Raji (cell line): ENCODE results near the gene C1orf226.

Experiments used
- POLR2A ChIP-seq: IDR thresholded peaks from 2 replicates; pipeline ENCODE4 v1.6.1; 2011; ENCODE audit warnings: low read depth, low read length, control low read depth; ENCODE audit not compliant: insufficient read depth

The C1orf226 gene

GRCh38 chr1:162406811-162407210, 25.3 kb downstream of the C1orf226 start:
- no peak for TF ChIP-seq POLR2A

DNA sequence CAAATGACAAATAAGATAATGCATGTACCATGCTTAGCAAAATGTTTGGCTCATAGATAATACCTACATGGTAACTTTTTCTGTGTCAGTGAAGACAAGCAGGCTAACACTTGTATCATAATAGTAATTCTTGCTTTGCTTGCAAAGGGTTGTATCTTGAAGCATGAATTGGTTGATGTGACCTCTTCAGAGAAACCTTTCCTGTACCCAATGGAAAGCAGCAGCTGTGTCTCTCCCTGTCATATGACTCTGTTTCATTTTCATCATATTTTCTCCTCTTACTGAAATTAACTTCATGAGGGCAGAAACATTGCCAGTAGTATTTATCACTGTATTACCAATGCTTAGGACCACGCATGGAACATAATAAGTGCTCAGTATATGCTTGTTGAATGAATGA, 26.0 kb downstream of the C1orf226 start:
- no peak for TF ChIP-seq POLR2A

DNA sequence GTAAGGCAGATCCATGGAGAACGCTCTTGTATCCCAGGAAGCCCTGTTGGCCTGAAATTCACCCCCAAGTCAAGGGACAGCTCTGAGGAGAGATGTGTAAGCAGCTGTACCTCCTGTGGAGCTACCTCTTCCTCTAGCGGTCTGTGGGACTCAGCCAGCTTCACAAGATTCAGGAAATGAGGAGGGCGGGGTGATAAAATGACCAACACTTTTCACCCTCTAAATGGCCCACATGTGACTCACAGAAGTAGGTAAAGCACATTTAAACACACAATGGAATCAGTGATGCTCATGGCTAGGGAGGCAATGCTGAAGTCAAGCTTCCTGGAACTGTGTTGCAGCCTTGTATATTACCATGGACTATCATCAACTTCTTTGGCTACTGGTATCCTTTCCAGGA, 30.5 kb downstream of the C1orf226 start, which contains the start of gene SH2D1B:
Gene SH2D1B, minus strand, starts transcription at position 135 of the 400 bp plus-strand sequence. Its CDS starts 120 bp downstream, at position 15.
- TF ChIP-seq POLR2A, result no peak

GRCh38 chr1:162416215-162416614, 34.7 kb downstream of the C1orf226 start:
- TF ChIP-seq POLR2A, result no peak

DNA sequence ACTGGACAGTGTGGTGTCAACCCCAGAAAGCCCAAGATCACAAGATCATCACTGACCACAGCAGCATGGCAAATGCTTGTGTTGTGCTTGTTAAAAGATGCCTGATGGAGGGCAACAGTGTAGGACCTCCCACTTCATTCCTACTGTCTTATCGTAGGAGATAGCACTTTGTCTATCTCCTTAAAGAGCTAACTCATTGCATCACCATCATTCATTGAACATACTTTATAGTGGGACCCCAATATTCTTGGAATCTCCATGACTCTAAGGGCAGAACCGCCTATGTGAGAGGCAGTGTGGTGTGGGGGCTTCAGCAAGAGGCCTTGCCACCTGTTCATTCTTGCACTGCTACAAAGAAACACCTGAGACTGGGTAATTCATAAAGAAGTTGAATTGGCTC, 35.4 kb downstream of the C1orf226 start:
- TF ChIP-seq POLR2A, result no peak

DNA sequence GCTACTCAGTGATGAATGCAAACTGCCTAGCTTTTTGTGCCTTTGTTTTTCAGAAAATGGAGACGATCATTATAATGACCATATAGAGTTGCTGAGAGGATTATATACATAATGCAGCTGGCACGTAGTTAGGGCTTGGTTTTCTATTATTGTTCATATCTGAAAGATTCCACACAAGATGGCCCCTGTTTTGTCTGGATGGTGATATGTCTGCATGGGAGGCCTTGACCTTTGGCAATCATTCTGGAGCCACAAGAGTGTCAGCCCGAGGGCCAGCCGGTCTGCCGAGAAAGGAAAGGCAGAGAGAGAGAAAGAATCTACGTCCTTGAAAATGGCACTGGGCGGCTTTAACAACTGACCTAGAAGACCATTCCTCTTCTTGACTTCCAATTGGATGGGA, 36.1 kb downstream of the C1orf226 start:
- no peak for TF ChIP-seq POLR2A

DNA sequence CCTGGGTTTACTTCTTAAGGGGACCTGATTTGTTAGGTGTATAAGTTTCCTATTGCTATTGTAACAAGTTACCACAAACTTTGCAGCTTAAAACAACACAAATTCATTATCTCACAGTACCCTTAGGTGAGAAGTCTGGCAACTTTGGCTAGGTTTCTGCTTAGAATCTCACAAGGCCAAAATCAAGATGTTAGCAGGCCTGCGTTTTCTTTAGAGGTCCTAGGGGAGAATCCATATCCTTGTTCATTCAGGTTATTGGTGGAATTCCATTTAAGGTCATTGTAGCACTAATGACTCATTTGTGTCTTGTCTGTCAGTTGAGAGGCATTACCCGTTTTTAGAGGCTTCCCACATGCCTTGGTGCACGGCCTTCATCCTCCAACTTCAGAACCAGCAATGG, 38.6 kb downstream of the C1orf226 start:
- TF ChIP-seq POLR2A, result no peak

DNA sequence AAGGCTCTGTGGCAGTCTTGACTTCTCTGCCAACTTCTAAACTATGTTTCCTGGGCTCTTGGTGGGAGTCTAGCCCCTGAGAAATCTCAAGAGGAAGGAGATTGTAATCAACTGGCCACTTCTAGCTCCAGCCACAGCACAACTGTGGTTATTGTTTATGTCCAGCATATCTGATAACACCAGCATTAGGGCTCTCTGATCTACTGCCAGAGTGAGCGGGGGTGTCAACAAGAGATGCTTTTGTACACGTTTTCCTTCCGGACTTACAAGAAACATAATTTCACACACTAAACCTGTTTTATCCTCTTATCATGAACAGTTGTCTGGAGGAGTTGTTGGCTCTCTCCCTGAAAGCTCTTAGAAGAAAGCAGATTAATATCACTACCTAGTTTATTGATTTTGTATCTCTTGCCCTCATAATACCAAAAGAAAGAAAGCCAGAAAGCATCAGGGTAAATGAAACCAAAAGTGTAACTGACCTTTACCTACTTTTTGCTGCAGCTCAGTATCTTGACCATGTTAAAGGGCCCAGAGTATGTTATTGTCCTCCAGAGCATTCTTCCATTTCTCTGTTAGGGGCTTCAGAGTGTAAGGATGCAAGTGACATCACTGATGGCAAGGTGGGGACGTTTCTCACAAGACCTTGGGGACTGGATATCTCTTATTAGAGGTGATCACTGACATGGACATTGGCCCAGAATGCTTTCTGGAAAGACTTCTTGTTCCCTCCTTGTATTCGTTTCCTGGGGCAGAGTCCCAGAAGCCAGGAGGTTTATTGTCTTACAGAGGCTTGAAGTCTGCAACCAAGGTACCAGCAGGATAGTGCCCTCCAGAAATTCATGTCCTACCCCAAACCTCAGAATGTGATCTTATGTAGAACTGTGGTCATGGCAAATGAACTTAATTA, 40.0 kb downstream of the C1orf226 start:
- TF ChIP-seq POLR2A, result no peak

DNA sequence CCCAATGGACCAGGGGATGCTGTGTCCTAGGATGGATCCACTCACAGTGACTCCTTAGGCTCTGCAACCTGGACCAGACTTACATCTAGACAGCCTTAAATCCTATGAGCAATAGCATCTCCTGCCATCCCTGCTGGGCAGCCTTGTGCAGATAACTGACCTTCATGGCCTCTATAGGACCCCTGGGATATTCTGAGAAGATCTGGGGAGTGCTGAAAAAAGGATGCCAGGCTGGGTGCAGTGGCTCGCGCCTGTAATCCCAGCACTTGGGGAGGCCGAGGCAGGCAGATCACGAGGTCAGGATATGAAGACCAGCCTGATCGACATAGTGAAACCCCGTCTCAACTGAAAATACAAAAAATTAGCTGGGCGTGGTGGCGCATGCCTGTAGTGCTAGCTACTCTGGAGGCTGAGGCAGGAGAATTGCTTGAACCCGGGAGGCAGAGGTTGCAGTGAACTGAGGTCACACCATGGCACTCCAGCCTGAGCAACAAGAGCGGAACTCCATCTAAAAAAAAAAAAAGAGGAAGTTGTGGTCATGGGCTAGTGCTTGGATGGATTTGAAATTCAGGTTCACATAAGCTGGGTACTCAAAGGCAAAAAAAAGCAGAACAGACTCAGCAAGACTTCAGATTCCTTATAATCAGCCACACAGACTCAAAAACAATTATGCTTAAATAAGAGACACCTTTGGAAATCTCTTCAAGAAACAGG, 41.3 kb downstream of the C1orf226 start:
- TF ChIP-seq POLR2A, result no peak

GRCh38 chr1:162430583-162430982, 49.1 kb downstream of the C1orf226 start:
- no peak for TF ChIP-seq POLR2A
